HG02852 (cell line): ENCODE results near the gene PLA2G7.
"Not testable (repeated sequence)": the region's sequence is repeated elsewhere in the genome, so short reads cannot be mapped to it uniquely, and the experiment has no call there.

Experiments
- ATAC-seq: cut with Tn5 transposase; IDR thresholded peaks from one replicate; pipeline ENCODE4 v1.9.1; 2021; ENCODE audit warnings: mild to moderate bottlenecking, moderate library complexity; ENCODE audit not compliant: unreplicated experiment

PLA2G7 gene

DNA sequence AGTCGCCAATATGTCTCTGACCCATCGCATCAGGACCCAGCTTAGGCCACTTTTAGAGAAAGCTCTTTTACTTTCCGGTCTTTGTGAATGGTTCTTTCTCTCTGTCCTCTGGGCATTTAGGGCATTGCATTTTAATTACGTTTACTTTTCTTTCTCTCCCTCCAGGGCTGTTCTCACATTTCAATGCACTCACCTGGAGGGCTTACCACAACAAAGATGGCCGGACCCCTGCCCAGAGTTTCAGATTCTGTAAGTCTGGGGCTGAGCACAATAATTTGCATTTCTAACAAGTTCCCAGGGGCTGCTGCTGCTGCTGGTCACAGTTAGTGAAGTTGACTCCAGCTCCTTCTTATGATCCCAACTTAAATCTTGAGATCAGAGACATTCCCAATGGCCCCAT is 14.6 kb upstream of the PLA2G7 start:
- ATAC-seq = no peak

DNA sequence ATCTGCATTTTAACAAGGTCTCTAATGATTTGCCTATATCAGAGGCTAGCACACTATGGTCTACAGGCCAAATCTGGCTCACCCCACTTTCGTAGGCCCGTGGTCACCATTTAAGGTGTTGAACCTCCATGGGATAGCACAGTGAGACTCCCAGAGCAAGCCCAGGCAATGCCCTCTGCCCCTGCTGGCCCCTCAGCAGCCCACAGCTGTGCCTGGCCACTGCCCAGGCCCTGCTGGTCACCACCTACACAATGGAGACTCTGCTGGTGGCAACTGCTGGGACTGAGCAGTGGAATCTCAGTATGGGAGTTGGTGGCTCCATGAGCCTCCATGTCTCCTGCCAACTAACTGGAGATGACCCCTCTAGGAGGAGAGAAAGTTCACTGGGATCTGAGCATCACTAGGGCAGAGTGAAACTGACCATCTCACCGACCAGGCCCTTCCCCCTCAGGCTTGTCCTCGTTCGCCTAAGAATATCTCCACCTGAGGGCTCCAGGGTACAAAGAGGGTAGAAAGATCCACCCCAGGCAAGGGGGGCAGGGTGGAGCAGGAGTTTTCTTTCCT is 13.8 kb upstream of the PLA2G7 start:
- ATAC-seq = no peak

DNA sequence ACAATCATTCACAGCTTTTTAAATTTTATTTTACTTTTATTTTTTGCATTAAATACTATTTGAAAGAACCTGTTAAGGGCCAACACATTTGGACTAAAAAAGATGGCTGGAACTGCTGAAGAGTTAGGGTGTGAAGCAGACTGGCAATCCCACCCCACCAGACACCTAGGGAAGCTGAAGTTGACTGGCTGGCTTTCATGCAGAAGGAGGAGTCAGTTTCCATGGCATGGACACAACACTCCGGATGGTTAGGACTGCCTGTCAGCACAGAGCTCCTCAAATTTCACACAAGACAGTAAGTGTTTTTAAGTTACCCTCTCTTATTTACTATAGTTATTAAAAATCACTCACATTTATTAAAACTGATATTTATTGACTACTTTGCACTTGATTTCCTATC is 11.5 kb upstream of the PLA2G7 start, which contains the start of gene ANKRD66:
Gene ANKRD66 (plus strand): TSS at position 238 of the 400 bp plus-strand sequence. CDS start 5,016 bp downstream, outside the sequence.
- no peak for ATAC-seq

GRCh38 chr6:46745973-46746372 is 10.8 kb upstream of the PLA2G7 start:
- ATAC-seq = no peak

DNA sequence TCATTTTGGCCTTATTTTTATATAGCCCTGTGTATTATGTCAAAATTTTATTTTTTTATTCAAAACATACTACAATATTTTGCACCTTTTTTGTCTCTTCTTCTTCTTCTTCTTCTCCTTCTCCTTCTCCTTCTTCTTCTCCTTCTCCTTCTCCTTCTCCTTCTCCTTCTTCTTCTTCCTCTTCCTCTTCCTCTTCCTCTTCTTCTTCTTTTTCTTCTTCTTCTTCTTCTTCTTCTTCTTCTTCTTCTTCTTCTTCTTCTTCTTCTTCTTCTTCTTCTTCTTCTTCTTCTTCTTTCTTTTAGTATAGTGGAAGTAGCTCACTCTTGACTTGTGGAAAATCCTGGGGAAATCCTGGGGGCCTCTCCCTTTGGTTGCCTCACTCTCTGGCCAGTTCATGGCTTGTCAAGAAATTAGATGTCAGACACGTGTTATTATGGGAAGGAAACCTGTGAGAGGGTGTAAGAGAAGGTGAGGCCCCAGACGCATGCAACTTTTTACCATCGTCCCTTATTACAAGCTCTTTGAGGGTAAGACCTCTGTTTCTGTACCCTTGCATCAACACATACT is 9.1 kb upstream of the PLA2G7 start:
- ATAC-seq = not testable (repeated sequence)

GRCh38 chr6:46743425-46744158 is 8.4 kb upstream of the PLA2G7 start:
- no peak for ATAC-seq

DNA sequence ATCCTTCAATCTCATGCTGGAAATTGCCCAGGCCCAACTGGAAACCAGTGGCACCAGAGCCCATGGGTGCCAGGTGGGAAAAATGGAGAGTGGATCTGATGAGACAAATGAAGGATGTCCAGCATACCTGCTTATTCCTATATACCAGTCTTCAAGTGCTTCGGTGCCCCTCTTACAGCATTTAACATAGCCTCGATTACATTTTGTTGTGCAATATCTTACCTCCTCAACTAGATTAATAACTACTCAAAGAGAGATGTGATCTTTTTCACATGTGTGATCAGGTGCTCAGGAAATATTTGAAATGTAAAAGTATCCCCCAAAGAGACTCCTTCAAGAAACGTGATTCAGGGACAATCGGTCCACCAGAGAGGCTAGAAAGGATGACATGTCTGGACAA is 6.7 kb upstream of the PLA2G7 start:
- no peak for ATAC-seq

GRCh38 chr6:46741482-46741881 is 6.3 kb upstream of the PLA2G7 start:
- no peak for ATAC-seq

GRCh38 chr6:46736906-46737305 is 1.7 kb upstream of the PLA2G7 start:
- no peak for ATAC-seq

DNA sequence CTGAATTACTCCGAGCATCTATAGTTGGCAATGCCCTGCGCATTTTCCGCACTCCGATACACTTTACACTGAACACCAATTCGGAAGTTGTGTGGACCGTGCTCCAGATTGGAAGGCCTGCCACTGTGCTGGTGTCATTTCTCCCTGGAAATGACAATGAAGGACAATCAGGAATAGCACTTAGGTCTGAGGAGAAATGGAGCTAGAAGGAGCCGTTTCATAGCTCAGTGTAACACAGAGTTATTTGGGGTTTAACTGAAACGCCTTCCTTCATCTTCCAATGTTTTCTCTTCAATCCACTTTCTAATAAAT is 501 bp upstream of the PLA2G7 start:
- ATAC-seq = no peak

DNA sequence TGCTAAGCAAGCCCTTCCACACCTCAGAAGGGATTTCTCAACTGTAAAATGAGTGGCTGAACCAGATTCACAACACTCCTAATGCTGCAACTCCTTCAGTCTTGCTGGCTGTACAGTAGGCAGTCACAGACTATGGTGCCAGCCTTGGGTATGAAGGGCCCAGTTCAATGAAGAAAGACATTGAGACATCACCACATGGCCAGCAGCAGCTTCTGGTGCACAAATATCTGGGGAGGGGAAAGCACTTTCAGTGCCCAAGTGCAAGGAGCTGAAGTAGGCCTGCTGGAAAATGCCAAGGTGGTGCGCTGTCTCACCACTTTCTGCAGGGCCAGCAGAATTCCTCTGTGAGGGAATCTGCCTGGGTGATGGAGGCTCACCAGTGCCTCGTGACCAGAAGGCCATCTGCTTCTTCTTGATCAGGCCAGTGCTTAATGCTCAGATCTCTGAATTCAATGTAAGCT is 1.8 kb downstream of the PLA2G7 start:
- ATAC-seq = no peak

GRCh38 chr6:46730921-46731461 is 4.2 kb downstream of the PLA2G7 start:
- ATAC-seq = no peak

GRCh38 chr6:46729787-46730326 is 5.3 kb downstream of the PLA2G7 start:
- ATAC-seq = no peak

GRCh38 chr6:46720401-46720800 is 14.8 kb downstream of the PLA2G7 start:
- no peak for ATAC-seq

GRCh38 chr6:46719099-46719498 is 16.1 kb downstream of the PLA2G7 start:
- ATAC-seq = no peak

GRCh38 chr6:46715141-46715540 is 20.0 kb downstream of the PLA2G7 start:
- ATAC-seq = no peak

GRCh38 chr6:46711491-46711890 is 23.7 kb downstream of the PLA2G7 start:
- no peak for ATAC-seq

DNA sequence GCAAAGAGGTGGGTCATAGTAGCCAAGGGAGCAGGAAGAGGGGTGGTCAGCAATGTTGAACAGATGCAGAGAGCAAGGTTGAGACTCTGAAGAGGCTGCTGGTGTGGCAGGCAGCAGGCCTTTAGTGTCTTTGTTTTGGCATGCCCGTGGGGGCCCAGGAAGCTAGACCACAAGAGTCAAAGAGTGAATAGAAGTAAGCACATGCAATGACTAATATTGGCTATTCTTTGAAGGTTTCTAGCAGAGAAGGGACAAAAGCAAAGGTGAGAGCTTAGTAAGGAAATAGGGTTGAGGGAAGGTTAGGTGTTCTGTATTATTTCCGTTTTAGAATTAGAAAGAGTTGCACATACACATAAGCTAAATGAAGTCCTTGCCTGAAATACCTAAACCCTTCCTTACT is 28.7 kb downstream of the PLA2G7 start:
- ATAC-seq = no peak

- no peak for ATAC-seq
Observed at GRCh38 chr6:46704562-46704961, 30.6 kb downstream of the PLA2G7 start.

DNA sequence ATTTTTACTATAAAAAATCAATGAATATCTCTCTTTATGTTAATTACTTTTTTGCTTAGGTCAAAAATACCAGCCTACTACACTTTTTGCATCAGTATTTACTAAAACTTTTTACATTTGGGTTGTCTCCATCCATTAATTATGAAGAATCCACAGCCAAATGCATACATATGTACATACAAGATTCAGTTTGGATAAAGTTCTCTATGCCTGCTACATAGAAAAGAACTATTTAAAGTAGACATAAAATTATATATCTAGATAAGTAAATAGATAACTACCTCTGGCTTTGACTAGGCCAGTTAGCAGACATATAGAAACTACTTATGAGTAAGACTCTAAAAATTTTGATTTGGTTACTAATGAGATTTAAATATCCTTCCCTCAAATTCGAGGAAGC is 35.2 kb downstream of the PLA2G7 start:
- no peak for ATAC-seq

- no peak for ATAC-seq
Observed at GRCh38 chr6:46690911-46691451, 44.2 kb downstream of the PLA2G7 start.
